Mesenchymal stem cell (in vitro differentiated cells and primary cell): Measurements from ENCODE around the gene NLGN1.
A peak's percentile ranks its signal among the peaks of the same experiment; 100 is the strongest.

Experiments
- DNase-seq: peaks from one replicate; pipeline ENCODE4 v3.0.0-alpha.2; 2013
- H2AFZ ChIP-seq: one replicate; pipeline ENCODE4 v1.6.1; 2013; ENCODE audit warnings: low read depth, mild to moderate bottlenecking, control low read depth, inconsistent platforms, low read length, moderate library complexity
- H2AK5ac ChIP-seq: 2 replicates; pipeline ENCODE4 v1.6.1; 2013; ENCODE audit warnings: low read length, moderate library complexity, mild to moderate bottlenecking, inconsistent platforms; ENCODE audit not compliant: severe bottlenecking
- H2BK120ac ChIP-seq: one replicate; pipeline ENCODE4 v1.6.1; 2013; ENCODE audit warnings: low read depth, mild to moderate bottlenecking, inconsistent platforms, low read length, moderate library complexity
- H2BK12ac ChIP-seq, 2 experiments: one replicate each; pipeline ENCODE4 v1.6.1; 2013; ENCODE audit warnings: inconsistent platforms in 2 of 2, low read length in 2 of 2, mild to moderate bottlenecking in 2 of 2, moderate library complexity in 2 of 2, control low read depth in 1 of 2
- H2BK15ac ChIP-seq: one replicate; pipeline ENCODE4 v1.6.1; 2013; ENCODE audit warnings: mild to moderate bottlenecking, low read depth, inconsistent platforms; ENCODE audit not compliant: poor library complexity, severe bottlenecking
- H2BK5ac ChIP-seq: 2 replicates; pipeline ENCODE4 v1.6.1; 2013; ENCODE audit warnings: low read depth, mild to moderate bottlenecking, low read length, control low read depth, inconsistent platforms; ENCODE audit not compliant: poor library complexity, severe bottlenecking
- H3K14ac ChIP-seq, 2 experiments: one replicate each; pipeline ENCODE4 v1.6.1; 2013; ENCODE audit warnings: inconsistent platforms in 2 of 2, low read length in 2 of 2, control low read depth in 1 of 2, mild to moderate bottlenecking in 1 of 2, moderate library complexity in 1 of 2
- H3K18ac ChIP-seq, 2 experiments: one replicate each; pipeline ENCODE4 v1.6.1; 2013; ENCODE audit warnings: inconsistent platforms in 2 of 2, low read length in 2 of 2, control low read depth in 1 of 2, low read depth in 1 of 2, mild to moderate bottlenecking in 1 of 2
- H3K23ac ChIP-seq, 2 experiments: one replicate each; pipeline ENCODE4 v1.6.1; 2013; ENCODE audit warnings: inconsistent platforms in 2 of 2, low read length in 2 of 2, mild to moderate bottlenecking in 2 of 2, moderate library complexity in 2 of 2, control low read depth in 1 of 2
- H3K27ac ChIP-seq: 2 replicates; pipeline ENCODE4 v1.5.1; 2013; ENCODE audit warnings: mild to moderate bottlenecking, moderate library complexity, low read length, control low read depth, inconsistent platforms; ENCODE audit not compliant: poor library complexity, severe bottlenecking
- H3K27me3 ChIP-seq, 2 experiments: 2 replicates each; pipeline versions ENCODE4 v1.6.1 to v1.7.0; 2013; ENCODE audit warnings: low read length in 2 of 2, mild to moderate bottlenecking in 2 of 2, moderate library complexity in 2 of 2, control low read depth in 1 of 2, inconsistent platforms in 1 of 2; ENCODE audit not compliant: control insufficient read depth in 1 of 2, insufficient read depth in 1 of 2
- H3K36me3 ChIP-seq, 2 experiments: 2 replicates each; pipeline versions ENCODE4 v1.6.1 to v1.7.0; 2013; ENCODE audit warnings: low read length in 2 of 2, control low read depth in 1 of 2, inconsistent platforms in 1 of 2, low read depth in 1 of 2, mild to moderate bottlenecking in 1 of 2; ENCODE audit not compliant: insufficient read depth in 2 of 2, control insufficient read depth in 1 of 2
- H3K4ac ChIP-seq, 2 experiments: one replicate each; pipeline ENCODE4 v1.6.1; 2013; ENCODE audit warnings: inconsistent platforms in 2 of 2, low read length in 2 of 2, mild to moderate bottlenecking in 2 of 2, moderate library complexity in 2 of 2, control low read depth in 1 of 2, low read depth in 1 of 2
- H3K4me1 ChIP-seq: 2 replicates; pipeline ENCODE4 v1.6.1; 2013; ENCODE audit warnings: low read depth, low read length, control low read depth; ENCODE audit not compliant: control insufficient read depth, insufficient read depth
- H3K4me2 ChIP-seq: 2 replicates; pipeline ENCODE4 v1.6.1; 2013; ENCODE audit warnings: low read length, mild to moderate bottlenecking, inconsistent platforms; ENCODE audit not compliant: poor library complexity, severe bottlenecking
- H3K4me3 ChIP-seq, 2 experiments: 2 replicates each; pipeline versions ENCODE4 v1.5.1 to v1.7.0; 2013; ENCODE audit warnings: low read length in 2 of 2, mild to moderate bottlenecking in 2 of 2, control low read depth in 1 of 2, low read depth in 1 of 2; ENCODE audit not compliant: insufficient read depth in 1 of 2
- H3K79me1 ChIP-seq: replicated peaks from 2 replicates; pipeline ENCODE4 v1.6.1; 2013; ENCODE audit warnings: mild to moderate bottlenecking, control low read depth, low read length, inconsistent platforms; ENCODE audit not compliant: poor library complexity, severe bottlenecking
- H3K9ac ChIP-seq: 2 replicates; pipeline ENCODE4 v1.7.0; 2013; ENCODE audit warnings: mild to moderate bottlenecking, low read length, moderate library complexity
- H3K9me3 ChIP-seq: 2 replicates; pipeline ENCODE4 v1.7.0; 2013; ENCODE audit warnings: mild to moderate bottlenecking, low read length; ENCODE audit not compliant: control insufficient read depth
- H4K8ac ChIP-seq: one replicate; pipeline ENCODE4 v1.6.1; 2013; ENCODE audit warnings: inconsistent platforms, mild to moderate bottlenecking, low read length, moderate library complexity
- H4K91ac ChIP-seq: one replicate; pipeline ENCODE4 v1.6.1; 2013; ENCODE audit warnings: mild to moderate bottlenecking, low read length, inconsistent platforms
- WGBS: methylation state at CpG from one replicate; pipeline ENCODE4 v1.1.7; 2013; ENCODE audit warnings: mixed read lengths; 5-methylcytosine and 5-hydroxymethylcytosine counted together

Gene NLGN1

GRCh38 chr3:173735841-173736240, 338.3 kb downstream of the NLGN1 start:
- H3K27ac ChIP-seq, result no peak overlapping the region
- DNase-seq, result no peak
- no peak overlapping the region for H2AFZ ChIP-seq
- no peaks in the 10 kb centered on the region for H3K9me3 ChIP-seq
- H3K4ac ChIP-seq, result no peak overlapping the region
- H4K91ac ChIP-seq, result no peak overlapping the region
- H2AK5ac ChIP-seq, result no peak overlapping the region
- no peak overlapping the region for H2BK15ac ChIP-seq
- H3K14ac ChIP-seq, result no peak overlapping the region
- H4K8ac ChIP-seq, result no peak overlapping the region
- no peaks in the 10 kb centered on the region for H3K4me1 ChIP-seq
- no peaks in the 10 kb centered on the region for H3K79me1 ChIP-seq
- WGBS, result no CpG with 5 or more reads among the region's 1 CpG
- H3K36me3 ChIP-seq, result no peaks in the 10 kb centered on the region
- H3K4me2 ChIP-seq, result no peak overlapping the region
- no peak overlapping the region for H3K9ac ChIP-seq
- H2BK120ac ChIP-seq, result no peak overlapping the region
- H3K18ac ChIP-seq, result no peak overlapping the region
- H2BK5ac ChIP-seq, result no peak overlapping the region
- H3K27me3 ChIP-seq, result no peaks in the 10 kb centered on the region
- H2BK12ac ChIP-seq, result no peak overlapping the region
- H3K23ac ChIP-seq, result no peak overlapping the region
- no peak overlapping the region for H3K4me3 ChIP-seq

- Histone ChIP-seq H3K4me3 (no peak overlapping the region), H3K9ac (no peak overlapping the region), H3K9me3 (no peaks in the 10 kb centered on the region), H2BK15ac (no peak overlapping the region), H3K27ac (no peak overlapping the region), H4K8ac (no peak overlapping the region), H2BK120ac (no peak overlapping the region), H3K4me2 (no peak overlapping the region), H3K36me3 (no peaks in the 10 kb centered on the region), H3K4me1 (no peaks in the 10 kb centered on the region), H3K18ac (no peak overlapping the region), H4K91ac (no peak overlapping the region), H3K79me1 (no peaks in the 10 kb centered on the region), H2AK5ac (no peak overlapping the region), H3K23ac (no peak overlapping the region), H2BK12ac (no peak overlapping the region), H2BK5ac (no peak overlapping the region), H3K14ac (no peak overlapping the region), H3K4ac (no peak overlapping the region), H2AFZ (no peak overlapping the region), H3K27me3 (no peaks in the 10 kb centered on the region)
- WGBS, result no CpG with 5 or more reads among the region's 2 CpGs
- DNase-seq, result no peak
Observed at GRCh38 chr3:173737167-173737808, 339.7 kb downstream of the NLGN1 start.

GRCh38 chr3:173739726-173740125, 342.2 kb downstream of the NLGN1 start:
- no peaks in the 10 kb centered on the region for H3K4me1 ChIP-seq
- no peaks in the 10 kb centered on the region for H3K9me3 ChIP-seq
- H3K14ac ChIP-seq, result no peak overlapping the region
- peak; percentile 21 for DNase-seq
- no peak overlapping the region for H2BK12ac ChIP-seq
- no peak overlapping the region for H2BK15ac ChIP-seq
- no peak overlapping the region for H3K18ac ChIP-seq
- no peak overlapping the region for H3K4me2 ChIP-seq
- no peak overlapping the region for H2AFZ ChIP-seq
- H4K91ac ChIP-seq, result no peak overlapping the region
- no peak overlapping the region for H3K9ac ChIP-seq
- no peaks in the 10 kb centered on the region for H3K27me3 ChIP-seq
- no peak overlapping the region for H2AK5ac ChIP-seq
- no peak overlapping the region for H2BK5ac ChIP-seq
- no peak overlapping the region for H2BK120ac ChIP-seq
- no peak overlapping the region for H3K23ac ChIP-seq
- WGBS, result 17% methylated on average over 2 of the region's 2 CpGs
- no peak overlapping the region for H4K8ac ChIP-seq
- H3K79me1 ChIP-seq, result no peaks in the 10 kb centered on the region
- H3K4me3 ChIP-seq, result no peak overlapping the region
- no peak overlapping the region for H3K4ac ChIP-seq
- no peaks in the 10 kb centered on the region for H3K36me3 ChIP-seq
- no peak overlapping the region for H3K27ac ChIP-seq

GRCh38 chr3:173742491-173742890, 344.9 kb downstream of the NLGN1 start:
- H3K4me2 ChIP-seq, result no peak overlapping the region
- 67% methylated on average over 1 of the region's 1 CpG for WGBS

More at GRCh38 chr3:173742491-173742890, 344.9 kb downstream of the NLGN1 start:
- Histone ChIP-seq H2AFZ (no peak overlapping the region), H2BK5ac (no peak overlapping the region), H2BK15ac (no peak overlapping the region), H3K36me3 (no peaks in the 10 kb centered on the region), H3K14ac (no peak overlapping the region), H2AK5ac (no peak overlapping the region), H4K8ac (no peak overlapping the region), H3K4ac (no peak overlapping the region), H3K27me3 (no peaks in the 10 kb centered on the region), H3K79me1 (no peaks in the 10 kb centered on the region), H3K18ac (no peak overlapping the region), H3K4me1 (no peaks in the 10 kb centered on the region), H3K23ac (no peak overlapping the region), H3K4me3 (peak overlapping the region in 1 of 2 experiments; percentile 61), H3K9ac (peak overlapping the region; percentile 76), H3K9me3 (no peaks in the 10 kb centered on the region), H2BK12ac (no peak overlapping the region), H4K91ac (no peak overlapping the region), H2BK120ac (no peak overlapping the region), H3K27ac (no peak overlapping the region)
- DNase-seq, result no peak
